Brain microvascular endothelial cell (primary cell): ENCODE results near the gene MACROD2.

Experiments used
- DNase-seq: peaks from one replicate; pipeline ENCODE4 v3.0.0-alpha.2; 2020
- H3K27ac ChIP-seq: fragments of 250-450 bp; sonication (Bioruptor Pico); 2 replicates; pipeline ENCODE4 v1.5.1; 2020; ENCODE audit warnings: mild to moderate bottlenecking, moderate library complexity
- H3K27me3 ChIP-seq: fragments of 250-450 bp; sonication (Bioruptor Pico); replicated peaks from 2 replicates; pipeline ENCODE4 v1.5.1; 2020; ENCODE audit warnings: mild to moderate bottlenecking
- H3K36me3 ChIP-seq: fragments of 250-450 bp; sonication (Bioruptor Pico); replicated peaks from 2 replicates; pipeline ENCODE4 v1.5.1; 2020; ENCODE audit warnings: mild to moderate bottlenecking
- H3K4me3 ChIP-seq: 2 replicates; pipeline ENCODE4 v1.5.1; 2011; ENCODE audit warnings: low read depth, mild to moderate bottlenecking, control low read depth, low read length, moderate library complexity
- in situ Hi-C: cut with HindIII; loops from 2 replicates; pipeline ENCODE4 v1.10.0; 2017; ENCODE audit warnings: low sequenced_read_pairs, low pct_ligation_motif_present
- TF ChIP-seq, protein P1 (sequence below): IDR thresholded peaks from 2 replicates; pipeline ENCODE4 v1.5.1; 2011; ENCODE audit warnings: low read depth, mild to moderate bottlenecking, moderate library complexity, low read length, control low read depth, inconsistent platforms; ENCODE audit errors: missing control alignments

Gene MACROD2

GRCh38 chr20:16035576-16035975 lies 2040.3 kb downstream of the MACROD2 start:
- Histone ChIP-seq H3K4me3 (no peak overlapping the region), H3K27ac (no peak overlapping the region), H3K36me3 (no peaks in the 10 kb centered on the region), H3K27me3 (no peaks in the 10 kb centered on the region)
- in situ Hi-C loops = no loop called here
- DNase-seq = no peak
- TF ChIP-seq, protein P1, sequence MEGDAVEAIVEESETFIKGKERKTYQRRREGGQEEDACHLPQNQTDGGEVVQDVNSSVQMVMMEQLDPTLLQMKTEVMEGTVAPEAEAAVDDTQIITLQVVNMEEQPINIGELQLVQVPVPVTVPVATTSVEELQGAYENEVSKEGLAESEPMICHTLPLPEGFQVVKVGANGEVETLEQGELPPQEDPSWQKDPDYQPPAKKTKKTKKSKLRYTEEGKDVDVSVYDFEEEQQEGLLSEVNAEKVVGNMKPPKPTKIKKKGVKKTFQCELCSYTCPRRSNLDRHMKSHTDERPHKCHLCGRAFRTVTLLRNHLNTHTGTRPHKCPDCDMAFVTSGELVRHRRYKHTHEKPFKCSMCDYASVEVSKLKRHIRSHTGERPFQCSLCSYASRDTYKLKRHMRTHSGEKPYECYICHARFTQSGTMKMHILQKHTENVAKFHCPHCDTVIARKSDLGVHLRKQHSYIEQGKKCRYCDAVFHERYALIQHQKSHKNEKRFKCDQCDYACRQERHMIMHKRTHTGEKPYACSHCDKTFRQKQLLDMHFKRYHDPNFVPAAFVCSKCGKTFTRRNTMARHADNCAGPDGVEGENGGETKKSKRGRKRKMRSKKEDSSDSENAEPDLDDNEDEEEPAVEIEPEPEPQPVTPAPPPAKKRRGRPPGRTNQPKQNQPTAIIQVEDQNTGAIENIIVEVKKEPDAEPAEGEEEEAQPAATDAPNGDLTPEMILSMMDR = no peak

DNA sequence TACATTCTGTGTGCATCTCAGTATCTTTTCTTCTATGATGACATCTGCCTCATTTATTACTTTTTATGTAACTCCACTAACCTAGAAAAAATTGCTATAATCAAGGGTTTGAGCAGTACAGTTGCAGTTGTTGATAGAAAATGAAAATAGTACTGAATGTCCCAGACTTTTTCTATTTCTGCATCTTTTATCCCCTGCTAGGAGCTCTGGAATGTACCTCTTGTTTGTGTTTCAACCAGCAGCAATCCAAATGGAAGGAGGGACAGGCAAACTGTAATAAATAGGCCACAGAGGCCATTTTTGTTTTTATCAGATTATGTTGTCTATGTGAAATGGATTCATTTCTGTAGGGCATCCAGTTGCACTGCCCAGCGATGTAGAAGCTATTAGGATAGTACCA lies 2041.0 kb downstream of the MACROD2 start:
- TF ChIP-seq, protein P1 = no peak
- in situ Hi-C loops = no loop called here
- no peaks in the 10 kb centered on the region for H3K27me3 ChIP-seq
- no peak overlapping the region for H3K4me3 ChIP-seq
- DNase-seq = no peak
- no peaks in the 10 kb centered on the region for H3K36me3 ChIP-seq
- no peak overlapping the region for H3K27ac ChIP-seq

DNA sequence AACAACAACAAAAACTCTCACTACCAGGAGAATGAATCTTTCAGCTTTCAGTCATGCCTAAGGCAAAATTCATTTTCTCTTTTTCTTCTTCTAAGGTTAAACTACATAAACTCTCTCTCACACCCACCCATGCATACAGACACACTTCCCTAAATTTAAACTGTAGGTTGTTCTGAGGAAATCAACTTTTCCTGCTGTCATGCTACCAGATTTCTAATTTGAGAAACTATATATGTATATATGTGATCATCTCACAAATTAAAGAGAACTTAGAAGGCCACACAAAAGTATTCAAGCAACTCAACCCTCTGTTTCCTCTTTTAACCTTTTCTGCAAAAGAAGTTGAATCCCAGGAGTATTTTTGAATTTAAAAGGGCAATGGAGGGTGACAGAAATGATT lies 2045.4 kb downstream of the MACROD2 start:
- Histone ChIP-seq H3K27ac (no peak overlapping the region), H3K4me3 (no peak overlapping the region), H3K36me3 (no peaks in the 10 kb centered on the region), H3K27me3 (no peaks in the 10 kb centered on the region)
- TF ChIP-seq, protein P1 = no peak
- in situ Hi-C loops = no loop called here
- DNase-seq = no peak

DNA sequence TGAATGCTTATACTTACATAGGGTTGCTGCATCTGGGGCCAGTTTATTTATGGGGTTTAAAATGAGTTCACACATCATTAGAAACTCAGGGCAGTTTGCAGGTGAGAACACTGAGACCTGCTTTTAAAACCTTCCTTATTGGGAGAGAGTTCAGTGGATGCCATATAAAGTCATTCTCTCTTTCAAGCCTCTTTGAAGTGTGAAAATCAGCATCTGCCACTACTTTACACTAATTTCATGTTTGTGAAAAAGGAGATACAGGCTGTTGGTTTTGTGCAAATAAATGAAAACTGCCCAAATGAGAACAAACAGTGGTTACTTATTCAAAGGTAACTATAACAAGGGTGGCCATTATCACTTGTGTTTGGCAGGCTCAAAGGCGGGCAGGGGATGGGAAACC lies 2047.4 kb downstream of the MACROD2 start:
- no peak for DNase-seq
- no peaks in the 10 kb centered on the region for H3K27me3 ChIP-seq
- TF ChIP-seq, protein P1 = no peak
- no peak overlapping the region for H3K27ac ChIP-seq
- in situ Hi-C loops = no loop called here
- H3K36me3 ChIP-seq = no peaks in the 10 kb centered on the region
- H3K4me3 ChIP-seq = no peak overlapping the region

DNA sequence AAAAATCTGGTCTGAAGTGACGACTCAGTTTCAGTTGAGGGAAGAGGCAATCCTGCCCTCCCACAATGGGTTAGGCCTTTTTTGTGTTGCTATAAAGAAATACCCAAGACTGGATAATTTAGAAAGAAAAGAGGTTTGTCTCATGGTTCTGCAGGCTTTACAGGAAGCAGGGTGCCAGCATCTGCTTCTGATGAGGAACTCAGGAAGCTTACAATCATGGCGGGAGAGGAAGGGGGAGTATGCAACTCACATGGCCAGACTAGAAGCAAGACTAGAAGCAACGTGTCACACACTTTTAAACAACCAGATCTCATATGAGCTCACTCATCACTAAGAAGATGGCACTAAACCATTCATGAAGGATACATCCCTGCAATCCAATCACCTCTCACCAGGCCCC lies 2048.6 kb downstream of the MACROD2 start:
- TF ChIP-seq, protein P1 = no peak
- Histone ChIP-seq H3K27ac (no peak overlapping the region), H3K36me3 (no peaks in the 10 kb centered on the region), H3K27me3 (no peaks in the 10 kb centered on the region), H3K4me3 (no peak overlapping the region)
- in situ Hi-C loops = no loop called here
- DNase-seq = no peak

DNA sequence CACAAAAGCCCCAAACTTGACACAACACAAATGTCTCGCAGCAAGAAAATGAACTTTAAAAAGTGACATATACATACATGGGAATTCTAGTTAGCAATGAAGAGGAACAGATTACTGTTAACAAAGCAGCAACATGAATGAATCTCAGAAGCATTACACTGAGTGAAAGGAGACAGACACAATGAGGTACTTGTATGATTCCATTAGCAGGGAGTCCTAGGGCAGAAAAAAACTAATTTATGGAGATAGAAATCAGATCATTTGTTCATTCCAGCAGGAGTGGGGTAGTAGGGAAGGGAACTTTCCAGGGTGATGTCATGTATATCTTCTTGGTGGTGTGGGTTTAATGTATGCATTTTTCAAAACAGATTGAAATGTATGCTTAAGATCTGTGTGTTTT lies 2053.6 kb downstream of the MACROD2 start:
- Histone ChIP-seq H3K4me3 (no peak overlapping the region), H3K36me3 (no peaks in the 10 kb centered on the region), H3K27ac (no peak overlapping the region), H3K27me3 (no peaks in the 10 kb centered on the region)
- in situ Hi-C loops = no loop called here
- no peak for DNase-seq
- TF ChIP-seq, protein P1 = no peak
